Measurements from ENCODE around the gene PDE8A. TPM values are rescaled to one million over a fixed set of nuclear protein-coding genes. Genes with fewer than 3 reads are reported as not detected.

PDE8A gene
- total and polyA plus RNA-seq, 4 donors: 11.2 to 47.5 (median 16.6) TPM

GRCh38 chr15:85072917-85073316 is 91.3 kb downstream of the PDE8A start:
- 93% methylated on average over 4 of the region's 4 CpGs for WGBS

GRCh38 chr15:85073556-85074194 is 92.0 kb downstream of the PDE8A start:
- Histone ChIP-seq H3K4me3 (ENCODE audit: low read depth in 1 of 3, low read length in 3 of 3) (no peak overlapping the region), H3K9me3 (ENCODE audit: control insufficient read depth in 4 of 4, low read length in 3 of 4) (no peaks in the 10 kb centered on the region), H3K4me1 (ENCODE audit: control insufficient read depth in 4 of 4, insufficient read depth in 4 of 4, low read length in 3 of 4) (no peaks in the 10 kb centered on the region), H3K27me3 (ENCODE audit: control insufficient read depth in 4 of 4, insufficient read depth in 4 of 4, low read length in 3 of 4) (no peaks in the 10 kb centered on the region), H3K36me3 (ENCODE audit: control insufficient read depth in 4 of 4, insufficient read depth in 3 of 4, low read depth in 1 of 4, low read length in 3 of 4) (peaks cover 1 to 7% (median 3%) of the 10 kb centered on the region in 4 donors), H3K27ac (ENCODE audit: low read depth in 1 of 2, low read length in 2 of 2) (no peak overlapping the region), H3K9ac (ENCODE audit: low read depth in 1 of 2, low read length in 2 of 2) (no peak overlapping the region)
- no peak for TF ChIP-seq FOXA1 (IDR thresholded peaks at IDR 0.05)
- TF ChIP-seq TAF1 (conservative IDR thresholded peaks at IDR 0.05): no peak
- TF ChIP-seq RAD21 (IDR thresholded peaks at IDR 0.05): no peak
- no peak for TF ChIP-seq NR2F2 (IDR thresholded peaks at IDR 0.05)
- TF ChIP-seq ATF3 (IDR thresholded peaks at IDR 0.05): no peak
- DNase-seq (ENCODE audit: low spot score): no peak
- WGBS: 97% methylated on average over 3 of the region's 3 CpGs

More at GRCh38 chr15:85072917-85073316, 91.3 kb downstream of the PDE8A start:
- no peaks in the 10 kb centered on the region for H3K27me3 ChIP-seq (ENCODE audit: control insufficient read depth in 4 of 4, insufficient read depth in 4 of 4, low read length in 3 of 4)
- no peak overlapping the region for H3K9ac ChIP-seq (ENCODE audit: low read depth in 1 of 2, low read length in 2 of 2)
- peaks cover 1 to 7% (median 3%) of the 10 kb centered on the region in 4 donors for H3K36me3 ChIP-seq (ENCODE audit: control insufficient read depth in 4 of 4, insufficient read depth in 3 of 4, low read depth in 1 of 4, low read length in 3 of 4)
- no peaks in the 10 kb centered on the region for H3K9me3 ChIP-seq (ENCODE audit: control insufficient read depth in 4 of 4, low read length in 3 of 4)
- H3K4me3 ChIP-seq (ENCODE audit: low read depth in 1 of 3, low read length in 3 of 3): no peak overlapping the region
- no peaks in the 10 kb centered on the region for H3K4me1 ChIP-seq (ENCODE audit: control insufficient read depth in 4 of 4, insufficient read depth in 4 of 4, low read length in 3 of 4)
- H3K27ac ChIP-seq (ENCODE audit: low read depth in 1 of 2, low read length in 2 of 2): no peak overlapping the region
- TF ChIP-seq RAD21 (IDR thresholded peaks at IDR 0.05) (no peak), EGR1 (IDR thresholded peaks at IDR 0.05; ENCODE audit: low read depth in 2 of 2) (no peak)
- DNase-seq (ENCODE audit: low spot score): no peak

- H3K27me3 ChIP-seq (ENCODE audit: control insufficient read depth in 4 of 4, insufficient read depth in 4 of 4, low read length in 3 of 4): no peaks in the 10 kb centered on the region
- H3K4me3 ChIP-seq (ENCODE audit: low read depth in 1 of 3, low read length in 3 of 3): no peak overlapping the region
- no peaks in the 10 kb centered on the region for H3K9me3 ChIP-seq (ENCODE audit: control insufficient read depth in 4 of 4, low read length in 3 of 4)
- no peak overlapping the region for H3K9ac ChIP-seq (ENCODE audit: low read depth in 1 of 2, low read length in 2 of 2)
- no peaks in the 10 kb centered on the region for H3K4me1 ChIP-seq (ENCODE audit: control insufficient read depth in 4 of 4, insufficient read depth in 4 of 4, low read length in 3 of 4)
- H3K36me3 ChIP-seq (ENCODE audit: control insufficient read depth in 4 of 4, insufficient read depth in 3 of 4, low read depth in 1 of 4, low read length in 3 of 4): peaks cover 7 to 48% (median 33%) of the 10 kb centered on the region in 4 donors
- DNase-seq (ENCODE audit: low spot score): no peak
- TF ChIP-seq RXRA (IDR thresholded peaks at IDR 0.05): no peak
- TF ChIP-seq YY1 (IDR thresholded peaks at IDR 0.05): no peak
- no peak for TF ChIP-seq EGR1 (IDR thresholded peaks at IDR 0.05; ENCODE audit: low read depth in 2 of 2)
- 97% methylated on average over 2 of the region's 2 CpGs for WGBS
- no peak overlapping the region for H3K27ac ChIP-seq (ENCODE audit: low read depth in 1 of 2, low read length in 2 of 2)
Measured at GRCh38 chr15:85086855-85087254, 105.2 kb downstream of the PDE8A start.

DNA sequence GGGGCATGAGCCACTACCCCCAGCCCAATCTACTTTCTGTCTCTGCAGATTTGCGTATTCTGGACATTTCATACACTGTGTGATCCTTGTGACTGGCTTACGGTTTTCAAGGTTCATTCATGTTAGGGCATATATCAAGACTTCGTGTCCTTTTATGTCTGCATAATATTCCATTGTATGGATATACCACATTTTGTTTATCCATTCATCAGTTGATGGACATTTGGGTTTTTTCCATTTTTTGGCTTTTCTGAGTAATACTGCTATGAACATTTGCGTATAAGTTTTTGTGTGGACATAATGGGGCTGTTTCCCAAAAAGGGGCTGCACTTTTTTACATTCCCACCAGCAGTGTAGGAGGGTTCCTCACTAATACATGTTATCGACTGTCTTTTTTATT is 106.6 kb downstream of the PDE8A start:
- TF ChIP-seq HNF4A (conservative IDR thresholded peaks at IDR 0.05) (no peak), ZBTB33 (IDR thresholded peaks at IDR 0.05) (no peak), RXRA (IDR thresholded peaks at IDR 0.05) (no peak), RAD21 (IDR thresholded peaks at IDR 0.05) (no peak), TAF1 (conservative IDR thresholded peaks at IDR 0.05) (no peak), HNF4G (IDR thresholded peaks at IDR 0.05) (no peak), NR2F2 (IDR thresholded peaks at IDR 0.05) (no peak)
- TF ChIP-seq, protein P1, sequence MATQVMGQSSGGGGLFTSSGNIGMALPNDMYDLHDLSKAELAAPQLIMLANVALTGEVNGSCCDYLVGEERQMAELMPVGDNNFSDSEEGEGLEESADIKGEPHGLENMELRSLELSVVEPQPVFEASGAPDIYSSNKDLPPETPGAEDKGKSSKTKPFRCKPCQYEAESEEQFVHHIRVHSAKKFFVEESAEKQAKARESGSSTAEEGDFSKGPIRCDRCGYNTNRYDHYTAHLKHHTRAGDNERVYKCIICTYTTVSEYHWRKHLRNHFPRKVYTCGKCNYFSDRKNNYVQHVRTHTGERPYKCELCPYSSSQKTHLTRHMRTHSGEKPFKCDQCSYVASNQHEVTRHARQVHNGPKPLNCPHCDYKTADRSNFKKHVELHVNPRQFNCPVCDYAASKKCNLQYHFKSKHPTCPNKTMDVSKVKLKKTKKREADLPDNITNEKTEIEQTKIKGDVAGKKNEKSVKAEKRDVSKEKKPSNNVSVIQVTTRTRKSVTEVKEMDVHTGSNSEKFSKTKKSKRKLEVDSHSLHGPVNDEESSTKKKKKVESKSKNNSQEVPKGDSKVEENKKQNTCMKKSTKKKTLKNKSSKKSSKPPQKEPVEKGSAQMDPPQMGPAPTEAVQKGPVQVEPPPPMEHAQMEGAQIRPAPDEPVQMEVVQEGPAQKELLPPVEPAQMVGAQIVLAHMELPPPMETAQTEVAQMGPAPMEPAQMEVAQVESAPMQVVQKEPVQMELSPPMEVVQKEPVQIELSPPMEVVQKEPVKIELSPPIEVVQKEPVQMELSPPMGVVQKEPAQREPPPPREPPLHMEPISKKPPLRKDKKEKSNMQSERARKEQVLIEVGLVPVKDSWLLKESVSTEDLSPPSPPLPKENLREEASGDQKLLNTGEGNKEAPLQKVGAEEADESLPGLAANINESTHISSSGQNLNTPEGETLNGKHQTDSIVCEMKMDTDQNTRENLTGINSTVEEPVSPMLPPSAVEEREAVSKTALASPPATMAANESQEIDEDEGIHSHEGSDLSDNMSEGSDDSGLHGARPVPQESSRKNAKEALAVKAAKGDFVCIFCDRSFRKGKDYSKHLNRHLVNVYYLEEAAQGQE (IDR thresholded peaks at IDR 0.05): no peak
- no peak overlapping the region for H3K4me3 ChIP-seq (ENCODE audit: low read depth in 1 of 3, low read length in 3 of 3)
- no peaks in the 10 kb centered on the region for H3K9me3 ChIP-seq (ENCODE audit: control insufficient read depth in 4 of 4, low read length in 3 of 4)
- WGBS: 79% methylated on average over 5 of the region's 5 CpGs
- no peak overlapping the region for H3K9ac ChIP-seq (ENCODE audit: low read depth in 1 of 2, low read length in 2 of 2)
- H3K27me3 ChIP-seq (ENCODE audit: control insufficient read depth in 4 of 4, insufficient read depth in 4 of 4, low read length in 3 of 4): no peaks in the 10 kb centered on the region
- H3K27ac ChIP-seq (ENCODE audit: low read depth in 1 of 2, low read length in 2 of 2): no peak overlapping the region
- H3K4me1 ChIP-seq (ENCODE audit: control insufficient read depth in 4 of 4, insufficient read depth in 4 of 4, low read length in 3 of 4): no peaks in the 10 kb centered on the region
- DNase-seq (ENCODE audit: low spot score): no peak
- H3K36me3 ChIP-seq (ENCODE audit: control insufficient read depth in 4 of 4, insufficient read depth in 3 of 4, low read depth in 1 of 4, low read length in 3 of 4): peaks cover 7 to 51% (median 35%) of the 10 kb centered on the region in 4 donors
